HG02759 (cell line): Measurements from ENCODE around the gene BBLN.
"Not testable (repeated sequence)": the region's sequence is repeated elsewhere in the genome, so short reads cannot be mapped to it uniquely, and the experiment has no call there.

Experiments used
- ATAC-seq: cut with Tn5 transposase; IDR thresholded peaks from one replicate; pipeline ENCODE4 v1.9.1; 2021; ENCODE audit warnings: mild to moderate bottlenecking, moderate library complexity; ENCODE audit not compliant: unreplicated experiment

The BBLN gene

DNA sequence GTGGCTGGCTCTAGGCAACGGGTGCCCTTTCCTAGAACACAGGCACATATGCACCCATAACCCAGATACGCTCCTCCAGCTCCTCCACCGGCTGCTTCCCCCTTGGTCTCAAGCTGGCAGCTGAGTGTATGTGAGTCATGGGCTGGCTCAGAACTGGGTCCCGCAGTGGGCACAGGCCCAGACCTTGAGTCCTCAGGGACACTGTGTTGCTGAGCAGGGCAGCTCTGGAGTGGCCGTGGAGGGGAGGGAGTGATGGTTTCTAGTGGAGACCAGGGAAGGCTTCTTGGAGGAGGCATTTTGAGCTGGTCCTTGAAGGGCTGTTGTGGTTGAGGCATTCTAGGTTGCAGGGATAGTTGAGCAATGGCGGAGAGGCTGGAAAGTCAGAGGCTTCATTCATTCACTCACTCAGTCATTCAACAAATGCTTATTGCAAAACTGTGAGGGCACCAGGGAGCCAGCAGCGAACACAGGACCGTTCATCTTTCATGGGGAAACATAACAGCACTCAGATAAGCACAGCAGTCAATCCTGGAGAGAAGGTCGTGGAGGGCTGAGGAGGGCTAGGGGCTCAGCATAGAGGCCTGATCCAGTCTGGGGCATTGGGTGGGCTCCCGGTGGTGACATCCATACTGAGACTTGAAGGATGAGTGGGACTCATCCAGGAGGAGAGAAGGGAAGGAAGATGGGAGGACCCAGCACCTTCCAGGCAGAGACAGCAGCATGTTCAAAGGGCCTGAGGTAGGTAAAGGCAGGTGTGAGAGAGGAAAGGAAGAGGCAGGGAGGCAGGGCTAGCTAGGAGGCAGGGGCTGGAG lies 2.4 kb downstream of the BBLN start:
- ATAC-seq = no peak

DNA sequence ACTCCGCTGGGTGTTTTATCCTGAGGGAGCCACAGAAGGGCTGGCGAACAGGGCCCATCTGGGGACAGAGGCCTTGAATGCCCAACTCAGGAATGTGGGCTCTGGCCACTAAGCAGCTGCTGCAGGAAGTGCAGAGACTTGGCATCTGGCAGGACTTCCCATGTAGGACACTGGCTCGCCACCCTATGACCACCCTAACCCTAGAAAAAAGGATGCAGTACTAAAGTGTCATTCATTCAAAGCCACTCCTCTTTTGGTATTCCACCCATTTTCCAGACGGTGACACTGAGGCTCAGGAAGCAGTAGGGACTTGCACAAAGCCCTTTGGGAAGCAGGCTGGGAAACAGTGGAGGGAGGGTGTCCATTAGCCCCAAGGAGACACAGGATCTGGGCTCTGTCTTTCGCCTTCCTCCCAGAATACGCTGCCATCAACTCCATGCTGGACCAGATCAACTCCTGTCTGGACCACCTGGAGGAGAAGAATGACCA lies 3.0 kb downstream of the BBLN start:
- ATAC-seq = no peak

DNA sequence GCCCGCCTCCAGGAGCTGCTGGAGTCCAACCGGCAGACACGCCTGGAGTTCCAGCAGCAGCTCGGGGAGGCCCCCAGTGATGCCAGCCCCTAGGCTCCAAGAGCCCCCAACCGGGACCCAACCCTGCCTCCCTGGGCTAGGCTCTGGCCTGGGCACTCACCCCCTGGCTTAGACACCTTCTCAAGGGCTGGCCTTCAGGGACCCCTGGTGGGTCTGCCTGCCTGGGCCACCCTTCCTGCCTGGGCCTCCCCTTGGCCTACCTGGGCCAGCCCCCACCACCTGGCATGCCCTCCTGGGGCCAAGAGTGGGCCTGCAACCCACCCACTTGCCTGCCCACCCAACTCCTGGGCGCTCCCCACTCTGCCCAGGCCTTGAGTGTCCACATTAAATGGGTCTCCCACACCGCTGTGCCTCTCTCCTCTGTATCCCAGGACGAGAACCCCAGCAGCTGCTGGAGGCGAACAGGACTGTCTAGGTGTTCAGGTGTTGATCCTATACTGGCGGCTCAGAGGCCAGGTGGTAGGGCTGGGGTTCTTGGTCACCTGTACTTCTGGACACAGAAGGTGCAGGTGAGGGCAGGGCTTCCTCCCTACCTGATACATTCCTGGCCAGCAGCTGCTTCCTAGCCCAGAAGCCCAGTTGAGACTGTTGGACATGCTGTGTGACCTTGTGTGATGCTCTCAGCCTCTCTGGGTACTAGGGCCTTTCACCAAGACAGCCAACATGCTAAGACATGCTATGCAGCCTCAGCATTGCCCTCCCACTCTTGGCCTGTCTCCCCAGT lies 3.6 kb downstream of the BBLN start:
- ATAC-seq = no peak

DNA sequence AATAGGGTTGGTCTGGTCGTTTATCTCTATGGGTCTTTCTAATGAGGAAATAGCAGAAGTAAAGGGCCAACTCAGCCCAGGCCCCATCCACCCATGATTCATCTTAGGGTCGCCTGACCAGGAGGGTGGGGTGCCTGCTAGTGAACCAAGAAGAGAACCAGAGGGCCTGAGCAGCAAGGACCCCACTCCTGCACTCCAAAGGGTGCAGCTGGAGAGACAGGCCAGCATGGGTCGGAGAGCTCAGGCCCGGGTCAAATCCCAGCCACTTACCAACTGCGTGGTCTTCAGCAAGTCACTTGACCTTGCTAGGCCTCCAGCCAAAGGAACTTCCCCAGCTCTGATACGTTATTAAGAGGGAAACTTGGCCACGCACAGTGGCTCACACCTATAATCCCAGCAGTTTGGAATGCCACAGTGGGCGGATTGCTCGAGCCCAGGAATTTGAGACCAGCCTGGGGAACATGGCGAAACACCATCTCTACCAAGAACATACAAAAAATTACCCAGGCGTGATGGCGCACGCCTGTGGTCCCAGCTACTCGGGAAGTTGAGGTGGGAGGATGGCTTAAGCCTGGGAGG lies 4.3 kb downstream of the BBLN start:
- ATAC-seq = no peak

DNA sequence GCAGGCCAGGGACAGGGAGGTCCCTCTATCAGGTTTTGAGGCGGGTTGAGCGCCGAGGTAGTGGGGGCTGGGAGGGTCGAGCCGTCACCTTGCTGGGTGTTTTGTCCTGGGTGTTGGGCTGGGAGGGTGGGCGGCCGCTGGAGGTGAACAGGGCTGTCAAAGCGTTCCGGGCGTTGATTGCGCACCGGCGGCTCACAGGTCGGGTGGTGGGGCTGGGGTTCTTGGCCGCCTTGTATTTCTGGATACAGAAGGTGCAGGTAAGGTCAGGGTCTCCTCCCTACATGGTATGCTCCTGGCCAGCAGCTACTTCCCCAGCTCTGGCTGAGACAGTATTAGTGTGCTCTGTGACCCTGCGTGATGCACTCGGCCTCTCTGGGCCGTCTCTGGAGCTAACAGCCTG lies 6.1 kb downstream of the BBLN start:
- ATAC-seq = no peak

DNA sequence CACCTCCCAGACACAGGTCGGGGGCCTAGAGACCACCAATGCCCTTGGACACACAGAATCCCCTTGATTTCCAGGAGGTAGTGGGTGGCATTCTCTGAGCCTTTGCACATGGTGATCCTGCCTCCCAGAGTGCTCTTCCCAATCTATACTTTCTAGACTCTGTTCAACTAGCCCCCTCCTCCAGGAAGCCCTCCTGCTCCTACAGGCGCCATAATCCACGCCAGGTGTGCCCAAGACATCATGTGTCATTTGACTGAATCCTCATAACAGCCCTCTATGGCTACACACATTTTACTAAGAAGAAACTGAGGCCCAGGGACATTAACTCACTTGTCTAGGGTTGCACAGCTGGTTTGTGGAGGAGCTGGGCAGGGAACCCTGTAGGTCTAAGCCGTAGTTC lies 7.1 kb downstream of the BBLN start:
- no peak for ATAC-seq

DNA sequence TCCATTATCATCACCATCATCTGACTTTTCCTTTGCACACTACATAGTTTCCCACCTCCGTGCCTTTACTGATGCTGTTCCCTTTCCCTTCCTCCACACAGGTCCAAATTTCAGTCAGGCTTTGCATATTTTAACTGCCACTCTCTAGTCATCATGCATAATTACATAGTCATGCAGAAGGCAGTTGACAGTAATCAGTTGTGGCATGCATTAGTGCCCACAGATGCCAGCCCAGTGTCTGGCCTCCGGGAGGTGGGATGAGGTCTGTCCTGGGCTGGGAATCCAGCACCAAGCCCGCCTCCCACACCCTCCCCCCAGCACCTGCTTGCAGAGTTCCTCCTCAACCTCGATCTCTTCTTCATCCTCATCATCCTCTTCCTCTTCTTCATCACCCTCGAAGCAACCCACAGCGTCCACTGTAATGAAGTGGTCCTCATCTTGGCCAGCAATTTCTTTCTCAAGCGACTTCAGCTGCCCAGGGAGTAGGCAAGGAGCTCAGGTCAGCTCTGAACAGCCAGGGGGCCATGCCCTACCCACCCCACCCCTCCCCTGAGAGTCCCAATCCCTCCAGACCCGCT lies 8.8 kb downstream of the BBLN start:
- no peak for ATAC-seq

DNA sequence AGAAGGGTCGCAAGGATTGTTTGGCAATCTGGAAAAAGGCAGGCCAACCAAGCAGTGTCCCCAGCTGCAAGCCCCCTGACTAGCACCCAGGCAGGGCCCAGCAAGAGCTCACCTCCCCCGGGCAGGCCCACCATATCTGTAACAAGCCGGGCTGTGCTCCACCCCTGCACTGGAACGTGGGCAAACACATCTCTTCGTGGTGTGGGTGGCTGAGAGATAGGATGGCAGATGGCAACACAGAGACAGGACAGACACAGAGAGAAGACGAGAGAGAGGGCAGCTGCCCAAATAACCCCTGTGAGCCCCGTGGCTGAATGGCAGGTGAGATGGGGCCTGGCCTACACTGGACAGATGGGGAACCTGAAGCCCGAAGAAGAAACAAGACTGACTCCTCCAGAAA lies 9.4 kb downstream of the BBLN start:
- ATAC-seq = no peak

DNA sequence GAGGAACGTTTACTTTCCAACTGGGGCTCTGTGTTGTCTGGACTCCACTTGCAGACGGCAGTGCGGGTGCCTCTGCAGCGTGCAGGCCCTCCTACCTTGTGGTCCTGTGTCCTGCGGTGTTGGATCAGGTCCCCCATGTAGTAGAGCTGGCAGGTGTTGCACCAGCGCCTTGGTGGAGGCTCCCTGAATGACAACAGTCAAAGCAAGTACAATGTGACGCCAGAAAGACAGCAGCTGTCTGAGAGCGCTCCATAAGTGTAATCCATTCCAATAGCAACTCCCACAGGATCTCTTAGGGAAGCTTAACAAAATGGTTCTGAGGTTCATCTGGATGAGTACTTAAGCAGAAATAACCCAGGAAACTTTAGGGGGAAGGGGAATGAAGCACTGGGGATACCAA lies 9.9 kb downstream of the BBLN start:
- ATAC-seq = no peak

DNA sequence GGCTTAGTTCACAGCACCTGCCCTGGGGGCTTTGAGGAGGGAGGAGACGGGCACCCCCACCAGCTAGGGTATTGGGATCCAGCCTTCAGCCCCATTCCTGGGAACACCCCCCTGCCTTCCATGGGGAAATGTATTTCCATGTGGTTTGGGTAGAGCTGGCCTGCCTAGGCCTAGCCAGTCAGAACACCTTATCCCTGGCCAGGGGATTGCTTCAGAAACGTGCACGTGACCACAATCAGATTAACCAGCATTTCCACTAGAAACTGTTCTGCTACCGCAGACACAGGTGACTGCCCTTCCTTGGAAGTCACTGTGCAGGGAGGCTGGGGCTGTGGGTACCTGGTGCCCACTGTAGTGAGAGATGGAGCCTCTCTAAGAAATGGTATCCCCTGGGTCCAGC lies 14.0 kb downstream of the BBLN start:
- no peak for ATAC-seq

DNA sequence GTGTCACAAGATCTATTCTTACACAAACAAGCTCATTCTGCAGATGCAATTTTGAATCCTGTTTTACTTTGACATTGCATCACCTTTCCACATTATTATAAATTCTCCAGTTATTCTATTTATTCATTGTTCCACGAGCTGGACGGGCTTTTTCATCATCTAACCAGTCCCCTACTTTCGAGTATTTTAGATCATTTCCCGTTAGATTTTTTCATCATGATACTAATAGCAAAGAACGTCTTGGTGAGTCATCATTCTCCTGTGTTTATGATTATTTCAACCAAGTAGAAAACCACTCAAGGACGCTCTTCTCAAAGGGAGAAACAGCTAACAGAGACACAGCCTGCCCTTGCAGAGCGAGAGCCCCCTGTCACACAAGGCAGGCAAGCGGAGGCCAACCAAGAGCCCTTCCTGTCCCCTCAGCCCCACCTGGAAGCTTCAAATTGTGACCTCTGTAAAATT lies 15.1 kb downstream of the BBLN start:
- ATAC-seq = no peak

DNA sequence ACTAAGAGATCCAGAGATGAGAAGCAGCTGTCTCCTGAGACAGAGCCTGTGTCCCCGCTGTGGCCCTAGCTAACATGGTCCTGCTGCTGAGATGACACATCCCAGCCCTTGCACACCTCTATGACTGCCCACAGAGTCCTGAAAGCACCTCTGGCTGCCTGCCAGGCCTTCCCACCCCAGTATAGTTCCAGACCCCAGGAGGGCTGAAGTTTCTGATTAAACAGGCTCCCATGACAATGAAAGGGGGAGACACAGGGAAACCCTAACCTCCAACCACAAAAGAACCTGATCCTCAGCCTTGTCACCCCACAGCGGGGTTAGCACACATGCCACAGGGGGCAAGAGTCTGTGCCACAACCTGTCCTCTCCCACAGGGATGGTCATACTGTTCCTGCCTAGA lies 15.7 kb downstream of the BBLN start:
- ATAC-seq = no peak

DNA sequence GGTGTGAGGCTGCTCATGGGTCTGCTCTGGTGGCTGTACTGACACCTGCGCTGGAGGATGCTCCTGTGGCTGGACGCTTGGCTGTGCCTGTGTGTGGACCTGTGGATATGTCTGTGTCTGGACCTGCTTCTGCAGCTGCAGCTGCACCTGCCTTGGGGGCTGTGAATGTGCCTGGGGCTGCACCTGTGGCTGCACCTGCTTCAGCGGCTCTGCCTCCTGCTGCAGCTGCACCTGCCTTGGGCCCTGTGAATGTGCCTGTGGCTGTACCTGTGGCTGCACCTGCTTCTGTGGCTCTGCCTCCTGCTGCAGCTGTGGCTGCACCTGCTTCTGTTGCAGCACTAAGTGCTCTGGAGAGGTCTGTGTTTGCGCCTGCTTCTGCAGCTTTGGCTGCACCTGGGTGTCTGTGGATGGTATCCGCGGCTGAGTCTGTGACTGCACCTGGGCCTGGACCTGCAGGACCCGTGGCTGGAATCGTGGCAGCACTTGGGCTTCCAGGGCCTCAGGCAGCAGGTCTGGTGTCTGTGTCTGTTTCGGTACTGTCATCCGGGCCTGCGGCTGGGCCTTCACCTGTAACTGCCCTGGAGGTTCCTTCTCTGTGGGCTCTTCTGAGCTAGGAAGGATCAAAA lies 18.9 kb downstream of the BBLN start:
- no peak for ATAC-seq

DNA sequence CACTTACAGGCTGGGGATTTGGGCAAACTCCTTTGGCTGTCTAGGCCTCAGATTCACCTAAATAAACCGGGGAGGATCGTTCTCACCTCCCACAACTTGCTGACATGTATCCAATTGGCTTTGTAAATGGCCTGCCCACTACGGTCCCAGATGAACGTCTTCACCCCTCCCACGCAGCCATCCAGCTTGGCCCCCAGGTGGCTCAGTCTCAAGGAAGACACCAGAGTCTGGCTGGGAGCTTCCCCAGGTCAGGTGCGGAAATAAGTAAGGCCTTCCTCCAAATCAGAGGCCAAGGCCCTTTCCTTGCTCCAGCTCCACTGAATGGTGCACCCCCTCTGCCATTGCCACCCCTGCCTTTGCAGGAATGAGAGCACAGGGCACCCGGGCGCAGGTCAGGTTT lies 19.9 kb downstream of the BBLN start:
- ATAC-seq = no peak

DNA sequence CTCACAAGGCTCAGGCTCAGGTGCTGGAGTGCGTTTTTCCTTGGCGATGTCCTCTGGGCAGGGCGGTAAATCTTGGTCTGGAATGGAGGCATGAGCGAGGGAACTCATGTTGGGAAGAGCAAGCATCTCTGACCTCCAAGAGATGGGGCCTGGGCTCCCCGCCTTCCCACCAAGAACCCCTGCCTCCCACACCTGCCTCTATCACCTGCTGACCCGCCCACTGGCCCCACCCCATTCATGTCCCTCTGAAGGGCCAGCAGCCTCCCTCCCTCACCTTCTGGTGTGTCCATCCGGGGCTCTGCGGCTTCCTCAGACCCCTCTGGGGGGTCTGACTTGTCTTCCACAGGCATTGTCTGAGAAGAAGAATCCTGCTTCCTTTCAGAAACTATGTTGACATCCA lies 20.4 kb downstream of the BBLN start:
- ATAC-seq = no peak

DNA sequence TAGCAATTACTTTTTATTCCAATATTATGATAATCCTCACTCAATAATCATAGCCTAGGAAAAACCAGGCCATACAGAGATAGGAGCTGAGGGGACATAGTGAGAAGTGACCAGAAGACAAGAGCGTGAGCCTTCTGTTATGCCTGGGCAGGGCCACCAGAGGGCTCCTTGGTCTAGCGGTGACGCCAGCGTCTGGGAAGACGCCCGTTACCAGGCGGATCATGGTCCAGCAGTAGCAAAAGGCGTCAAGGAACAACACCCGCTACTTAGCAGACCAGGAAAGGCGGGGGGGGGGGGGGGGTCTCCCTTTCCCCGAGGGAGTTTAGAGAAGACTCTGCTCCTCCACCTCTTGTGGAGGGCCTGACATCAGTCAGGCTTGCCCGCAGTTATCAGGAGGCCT lies 21.4 kb downstream of the BBLN start:
- ATAC-seq = not testable (repeated sequence)

DNA sequence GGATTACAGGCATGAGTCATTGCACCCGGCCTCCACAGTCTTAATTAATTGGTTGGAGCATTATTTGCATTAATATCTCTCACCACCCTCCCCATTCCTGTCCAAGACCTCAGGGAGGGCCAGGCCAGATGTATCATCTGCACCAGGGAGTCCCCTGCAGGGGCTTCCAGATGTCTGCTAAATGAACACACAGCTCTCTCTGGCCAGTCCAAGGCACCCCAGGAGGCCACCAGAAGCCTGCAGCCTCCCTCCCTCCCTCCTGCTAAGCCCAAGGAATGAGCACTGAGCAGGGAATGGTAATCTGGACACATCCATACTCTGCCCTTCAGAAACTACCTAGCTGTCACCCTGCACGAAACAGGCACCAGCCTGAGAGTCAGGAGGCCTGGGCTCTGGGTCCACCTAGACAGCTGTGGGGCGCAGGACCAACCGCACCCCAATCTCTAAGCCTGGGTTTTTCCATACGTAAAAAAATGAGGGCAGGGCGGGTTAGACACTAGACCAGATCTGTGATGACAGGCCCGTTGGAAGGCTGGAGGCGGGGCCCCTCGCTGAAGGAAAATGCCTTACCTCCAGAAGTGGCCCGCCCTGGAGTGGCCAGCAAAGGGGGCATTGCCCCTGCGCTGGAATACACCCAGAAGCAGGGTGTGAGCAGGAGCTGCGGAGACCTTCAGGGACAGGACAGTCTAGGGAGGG lies 23.0 kb downstream of the BBLN start:
- no peak for ATAC-seq

DNA sequence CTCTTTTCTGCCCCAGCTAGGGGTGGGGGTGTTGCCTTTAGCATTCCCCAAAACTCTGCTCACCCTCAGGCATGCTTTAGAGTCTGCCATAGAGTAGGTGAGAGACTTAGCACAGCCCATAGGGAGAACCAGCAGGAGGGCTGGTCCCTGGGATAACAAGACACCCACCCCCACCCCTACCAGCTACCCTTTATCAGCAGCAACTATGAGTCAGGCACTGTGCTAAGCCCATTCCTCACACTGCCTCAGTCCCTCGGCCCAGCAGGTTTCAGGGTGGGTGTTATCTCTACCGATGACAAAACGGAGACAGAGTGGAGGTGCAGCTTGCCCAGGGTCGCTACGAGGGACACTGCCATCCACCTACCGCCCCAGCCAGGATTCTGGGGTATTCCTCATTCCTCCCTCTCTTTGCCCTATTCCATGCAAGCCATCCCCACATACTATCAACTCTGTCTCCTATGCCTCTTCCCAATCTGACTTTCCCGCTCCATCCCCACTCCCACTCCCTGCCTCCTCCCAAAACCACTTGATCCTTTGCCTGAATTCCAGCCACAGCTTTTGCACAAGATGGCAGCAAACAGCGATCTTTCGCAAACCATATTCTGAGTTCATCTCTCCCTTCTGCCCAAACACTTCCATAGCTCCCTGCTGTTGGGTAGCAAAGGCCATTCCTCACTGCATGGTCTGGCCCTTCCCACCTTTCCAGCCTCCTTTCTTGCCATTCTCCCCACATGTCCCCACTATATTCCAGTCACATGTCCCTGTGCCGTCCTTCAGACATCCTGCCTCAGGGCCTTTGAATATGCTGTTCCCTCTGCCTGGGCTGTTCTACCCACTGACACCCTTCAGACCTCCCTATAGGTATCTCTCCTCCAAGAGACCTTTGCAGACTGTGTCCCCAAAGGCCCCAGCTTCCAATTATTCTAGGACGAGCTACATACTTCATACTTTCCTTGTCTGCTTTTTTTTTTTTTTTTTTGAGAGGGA lies 26.2 kb downstream of the BBLN start:
- no peak for ATAC-seq

DNA sequence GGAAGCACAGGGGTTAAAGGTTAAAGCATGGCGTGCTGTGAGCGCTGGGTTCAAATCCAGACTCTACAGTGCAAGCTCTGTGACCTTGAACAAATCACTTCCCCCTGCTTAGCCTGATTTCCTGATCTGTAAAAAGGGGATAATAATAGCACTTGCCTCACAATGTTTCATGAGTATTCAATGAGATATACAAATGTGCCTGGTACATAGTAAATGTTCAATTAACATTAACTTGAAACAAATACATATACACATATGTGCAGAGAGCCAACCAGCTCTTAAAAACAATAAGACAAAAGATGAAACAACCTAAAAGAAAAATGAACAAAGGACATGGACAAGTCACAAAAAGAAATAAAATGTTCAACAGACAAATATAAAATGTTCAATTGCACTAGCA lies 27.3 kb downstream of the BBLN start:
- ATAC-seq = no peak
